DOHH2 (cell line): ENCODE results near the gene EXOSC1.
"Not testable (repeated sequence)": the region's sequence is repeated elsewhere in the genome, so short reads cannot be mapped to it uniquely, and the experiment has no call there.

ENCODE experiments used
- EZH2phosphoT487 ChIP-seq: fragments of 200-600 bp; sonication (generic); IDR thresholded peaks from 2 replicates; pipeline ENCODE4 v1.6.1; 2017; ENCODE audit warnings: borderline replicate concordance, mild to moderate bottlenecking, antibody characterized with exemption, low read length, moderate library complexity, mixed read lengths
- TF ChIP-seq, protein P1 (sequence below): fragments of 200-600 bp; sonication (generic); IDR thresholded peaks from one replicate; pipeline ENCODE4 v1.5.1; 2014; ENCODE audit warnings: antibody characterized with exemption, mild to moderate bottlenecking, low read depth, low read length; ENCODE audit not compliant: poor library complexity, severe bottlenecking

DNA sequence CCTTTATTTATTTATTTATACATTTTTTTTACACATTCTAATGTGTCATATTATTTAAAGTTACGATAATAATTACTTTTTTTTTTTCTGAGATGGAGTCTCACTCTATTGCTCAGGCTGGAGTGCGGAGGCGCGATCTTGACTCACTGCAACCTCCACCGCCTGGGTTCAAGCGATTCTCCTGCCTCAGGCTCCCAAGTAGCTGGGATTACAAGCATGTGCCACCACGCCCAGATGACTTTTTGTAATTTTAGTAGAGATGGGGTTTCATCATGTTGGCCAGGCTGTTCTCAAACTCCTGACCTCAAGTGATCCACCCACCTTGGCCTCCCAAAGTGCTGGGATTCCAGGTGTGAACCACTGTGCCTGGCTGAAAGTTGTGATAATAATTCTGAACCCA lies 39.3 kb downstream of the EXOSC1 start:
- TF ChIP-seq, protein P1, sequence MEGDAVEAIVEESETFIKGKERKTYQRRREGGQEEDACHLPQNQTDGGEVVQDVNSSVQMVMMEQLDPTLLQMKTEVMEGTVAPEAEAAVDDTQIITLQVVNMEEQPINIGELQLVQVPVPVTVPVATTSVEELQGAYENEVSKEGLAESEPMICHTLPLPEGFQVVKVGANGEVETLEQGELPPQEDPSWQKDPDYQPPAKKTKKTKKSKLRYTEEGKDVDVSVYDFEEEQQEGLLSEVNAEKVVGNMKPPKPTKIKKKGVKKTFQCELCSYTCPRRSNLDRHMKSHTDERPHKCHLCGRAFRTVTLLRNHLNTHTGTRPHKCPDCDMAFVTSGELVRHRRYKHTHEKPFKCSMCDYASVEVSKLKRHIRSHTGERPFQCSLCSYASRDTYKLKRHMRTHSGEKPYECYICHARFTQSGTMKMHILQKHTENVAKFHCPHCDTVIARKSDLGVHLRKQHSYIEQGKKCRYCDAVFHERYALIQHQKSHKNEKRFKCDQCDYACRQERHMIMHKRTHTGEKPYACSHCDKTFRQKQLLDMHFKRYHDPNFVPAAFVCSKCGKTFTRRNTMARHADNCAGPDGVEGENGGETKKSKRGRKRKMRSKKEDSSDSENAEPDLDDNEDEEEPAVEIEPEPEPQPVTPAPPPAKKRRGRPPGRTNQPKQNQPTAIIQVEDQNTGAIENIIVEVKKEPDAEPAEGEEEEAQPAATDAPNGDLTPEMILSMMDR: not testable (repeated sequence)
- not testable (repeated sequence) for TF ChIP-seq EZH2phosphoT487
